ENCODE data around the gene RAB11A.

DNA sequence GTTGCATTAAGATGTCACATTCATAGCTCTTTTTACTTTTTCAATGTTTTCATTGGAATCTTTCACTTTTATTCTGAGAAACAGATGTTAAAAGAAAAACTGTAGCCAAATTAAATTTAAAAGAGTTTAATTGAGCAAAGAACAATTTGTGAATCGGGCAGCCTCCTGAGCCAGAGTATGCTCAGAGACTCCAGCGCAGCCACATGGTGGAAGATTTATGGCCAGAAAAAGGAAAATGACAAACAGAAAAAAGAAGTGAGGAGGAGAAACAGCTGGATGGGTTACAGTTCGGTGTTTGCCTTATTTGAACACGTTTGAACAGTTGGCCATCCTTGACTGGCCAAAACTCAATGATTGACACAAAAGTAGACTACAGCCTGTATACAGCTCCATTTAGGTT is 33.8 kb upstream of the RAB11A start:
- TF ChIP-seq, protein P1, sequence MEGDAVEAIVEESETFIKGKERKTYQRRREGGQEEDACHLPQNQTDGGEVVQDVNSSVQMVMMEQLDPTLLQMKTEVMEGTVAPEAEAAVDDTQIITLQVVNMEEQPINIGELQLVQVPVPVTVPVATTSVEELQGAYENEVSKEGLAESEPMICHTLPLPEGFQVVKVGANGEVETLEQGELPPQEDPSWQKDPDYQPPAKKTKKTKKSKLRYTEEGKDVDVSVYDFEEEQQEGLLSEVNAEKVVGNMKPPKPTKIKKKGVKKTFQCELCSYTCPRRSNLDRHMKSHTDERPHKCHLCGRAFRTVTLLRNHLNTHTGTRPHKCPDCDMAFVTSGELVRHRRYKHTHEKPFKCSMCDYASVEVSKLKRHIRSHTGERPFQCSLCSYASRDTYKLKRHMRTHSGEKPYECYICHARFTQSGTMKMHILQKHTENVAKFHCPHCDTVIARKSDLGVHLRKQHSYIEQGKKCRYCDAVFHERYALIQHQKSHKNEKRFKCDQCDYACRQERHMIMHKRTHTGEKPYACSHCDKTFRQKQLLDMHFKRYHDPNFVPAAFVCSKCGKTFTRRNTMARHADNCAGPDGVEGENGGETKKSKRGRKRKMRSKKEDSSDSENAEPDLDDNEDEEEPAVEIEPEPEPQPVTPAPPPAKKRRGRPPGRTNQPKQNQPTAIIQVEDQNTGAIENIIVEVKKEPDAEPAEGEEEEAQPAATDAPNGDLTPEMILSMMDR (conservative IDR thresholded peaks at IDR 0.05; ENCODE audit: low read length): no peak
- no peak for TF ChIP-seq EZH2phosphoT487 (IDR thresholded peaks at IDR 0.05; ENCODE audit: borderline replicate concordance)
